Astrocyte (in vitro differentiated cells and primary cell): ENCODE measurements around the gene URM1.

ENCODE experiments used
- CTCF ChIP-seq: IDR thresholded peaks from 2 replicates; pipeline ENCODE4 v1.5.1; 2011; ENCODE audit warnings: low read depth, mild to moderate bottlenecking, inconsistent platforms, low read length, moderate library complexity; ENCODE audit not compliant: insufficient read depth
- EZH2 ChIP-seq: IDR thresholded peaks from 2 replicates; pipeline ENCODE4 v1.6.1; 2012; ENCODE audit warnings: mild to moderate bottlenecking, low read length, inconsistent platforms; ENCODE audit not compliant: insufficient read depth

GRCh38 chr9:128405077-128405779 is 34.1 kb downstream of the URM1 start:
- TF ChIP-seq EZH2 (no peak), CTCF (no peak)
